Gastrocnemius medialis (tissue), 4 donors: ENCODE measurements around the gene CNNM2.

Experiments used
- POLR2A ChIP-seq, 2 donors: fragments of 450-650 bp; IDR thresholded peaks; one replicate each; pipeline ENCODE4 v1.6.1; 2017; ENCODE audit warnings: antibody characterized with exemption in 2 of 2, mild to moderate bottlenecking in 2 of 2, moderate library complexity in 2 of 2
- TF ChIP-seq, protein P1 (sequence below), 5 experiments: fragments of 450-650 bp in 3 of 5; fragments of 200-600 bp in 2 of 5; sonication (generic) in 2 of 5; IDR thresholded peaks in 4 of 5; conservative IDR thresholded peaks in 1 of 5; 1 replicate in 4 of 5; 2 replicates in 1 of 5; pipeline ENCODE4 v1.5.1; 2016 to 2019; ENCODE audit warnings: antibody characterized with exemption in 5 of 5, mild to moderate bottlenecking in 3 of 5, moderate library complexity in 3 of 5

DNA sequence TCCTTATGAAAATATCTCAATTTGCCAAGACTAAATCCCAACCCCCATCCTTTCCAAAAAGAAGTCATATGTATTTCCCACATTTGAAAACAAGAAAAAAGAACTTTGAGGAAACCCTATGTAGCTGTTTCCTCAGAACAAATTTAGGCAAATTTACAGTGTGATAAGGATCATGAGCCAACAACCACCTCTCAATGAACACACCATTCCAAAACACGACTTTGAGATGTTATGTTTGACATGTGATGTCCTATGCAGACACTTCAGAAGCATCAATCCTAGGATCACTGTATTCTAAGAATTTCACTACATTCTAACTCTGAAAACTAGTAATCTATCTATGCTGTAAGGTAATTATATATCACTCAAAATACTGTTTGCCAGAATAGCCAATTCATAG is 212.8 kb downstream of the CNNM2 start:
- TF ChIP-seq, protein P1, sequence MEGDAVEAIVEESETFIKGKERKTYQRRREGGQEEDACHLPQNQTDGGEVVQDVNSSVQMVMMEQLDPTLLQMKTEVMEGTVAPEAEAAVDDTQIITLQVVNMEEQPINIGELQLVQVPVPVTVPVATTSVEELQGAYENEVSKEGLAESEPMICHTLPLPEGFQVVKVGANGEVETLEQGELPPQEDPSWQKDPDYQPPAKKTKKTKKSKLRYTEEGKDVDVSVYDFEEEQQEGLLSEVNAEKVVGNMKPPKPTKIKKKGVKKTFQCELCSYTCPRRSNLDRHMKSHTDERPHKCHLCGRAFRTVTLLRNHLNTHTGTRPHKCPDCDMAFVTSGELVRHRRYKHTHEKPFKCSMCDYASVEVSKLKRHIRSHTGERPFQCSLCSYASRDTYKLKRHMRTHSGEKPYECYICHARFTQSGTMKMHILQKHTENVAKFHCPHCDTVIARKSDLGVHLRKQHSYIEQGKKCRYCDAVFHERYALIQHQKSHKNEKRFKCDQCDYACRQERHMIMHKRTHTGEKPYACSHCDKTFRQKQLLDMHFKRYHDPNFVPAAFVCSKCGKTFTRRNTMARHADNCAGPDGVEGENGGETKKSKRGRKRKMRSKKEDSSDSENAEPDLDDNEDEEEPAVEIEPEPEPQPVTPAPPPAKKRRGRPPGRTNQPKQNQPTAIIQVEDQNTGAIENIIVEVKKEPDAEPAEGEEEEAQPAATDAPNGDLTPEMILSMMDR (IDR thresholded peaks at IDR 0.05 in 4 of 5, conservative IDR thresholded peaks at IDR 0.05 in 1 of 5) = no peak
- TF ChIP-seq POLR2A (IDR thresholded peaks at IDR 0.05) = no peak
